Fibroblast of mammary gland (primary cell): ENCODE data around the gene POLRMT.

ENCODE experiments used
- DNase-seq: peaks from one replicate; pipeline ENCODE4 v3.0.0-alpha.2; 2010; ENCODE audit warnings: low read depth
- H3K4me3 ChIP-seq: 2 replicates; pipeline ENCODE4 v1.5.1; 2011; ENCODE audit warnings: low read depth, mild to moderate bottlenecking, low read length, moderate library complexity; ENCODE audit not compliant: control insufficient read depth
- CTCF ChIP-seq: conservative IDR thresholded peaks from 2 replicates; pipeline ENCODE4 v1.5.1; 2011; ENCODE audit warnings: low read depth, low read length, inconsistent platforms; ENCODE audit not compliant: control insufficient read depth, insufficient read depth

POLRMT gene

GRCh38 chr19:567296-567900, 65.9 kb downstream of the POLRMT start:
- no peak overlapping the region for H3K4me3 ChIP-seq

More at GRCh38 chr19:567296-567900, 65.9 kb downstream of the POLRMT start:
- no peak for DNase-seq
- TF ChIP-seq CTCF, result no peak
